HepG2 (cell line): ENCODE measurements around the gene TACC3. TPM values are rescaled to one million over a fixed set of nuclear protein-coding genes. Genes with fewer than 3 reads are reported as not detected.

Experiments
- CHCHD3 ChIP-seq: sonication (generic); formaldehyde crosslinking; IDR thresholded peaks from 2 replicates; pipeline ENCODE4 v1.8.0; 2022; ENCODE audit warnings: mild to moderate bottlenecking, missing genetic modification reagents, moderate library complexity
- CREM ChIP-seq, 2 experiments: sonication (generic) in 1 of 2; formaldehyde crosslinking in 1 of 2; IDR thresholded peaks; 2 replicates each; pipeline versions ENCODE4 v1.4.0 to v1.6.1; 2016 to 2020; ENCODE audit warnings: antibody characterized with exemption in 1 of 2, mild to moderate bottlenecking in 1 of 2, missing genetic modification reagents in 1 of 2
- DR1 ChIP-seq: sonication (generic); formaldehyde crosslinking; IDR thresholded peaks from 2 replicates; pipeline ENCODE4 v1.8.0; 2021; ENCODE audit warnings: mild to moderate bottlenecking, missing genetic modification reagents, inconsistent platforms
- ETV6 ChIP-seq: sonication (generic); formaldehyde crosslinking; conservative IDR thresholded peaks from 2 replicates; pipeline ENCODE4 v1.4.0; 2020; ENCODE audit warnings: missing genetic modification reagents
- KDM5B ChIP-seq: sonication (generic); formaldehyde crosslinking; IDR thresholded peaks from 2 replicates; pipeline ENCODE4 v1.4.0; 2020; ENCODE audit warnings: missing genetic modification reagents, mild to moderate bottlenecking, borderline replicate concordance
- MED1 ChIP-seq: sonication (generic); formaldehyde crosslinking; IDR thresholded peaks from 2 replicates; pipeline ENCODE4 v1.4.0; 2020; ENCODE audit warnings: missing genetic modification reagents
- NFYC ChIP-seq: IDR thresholded peaks from 2 replicates; pipeline ENCODE4 v1.6.1; 2016; ENCODE audit warnings: missing genetic modification reagents, missing compliant biosample characterization
- NR2F6 ChIP-seq, 2 experiments: IDR thresholded peaks; 2 replicates each; pipeline ENCODE4 v1.6.1; 2016; ENCODE audit warnings: antibody characterized with exemption in 1 of 2, mild to moderate bottlenecking in 1 of 2
- POLR2G ChIP-seq: fragments of 200-400 bp; formaldehyde crosslinking; IDR thresholded peaks from 2 replicates; pipeline ENCODE4 v1.6.1; 2018; ENCODE audit warnings: mild to moderate bottlenecking, low read depth, low read length, moderate library complexity
- SOX6 ChIP-seq, 2 experiments: fragments of 450-650 bp in 1 of 2; sonication (generic) in 1 of 2; formaldehyde crosslinking in 1 of 2; IDR thresholded peaks; 2 replicates each; pipeline versions ENCODE4 v1.4.0 to v1.6.1; 2017 to 2020; ENCODE audit warnings: antibody characterized with exemption in 1 of 2, mild to moderate bottlenecking in 1 of 2, missing genetic modification reagents in 1 of 2
- ZIK1 ChIP-seq: sonication (generic); formaldehyde crosslinking; IDR thresholded peaks from 2 replicates; pipeline ENCODE4 v1.5.0; 2020; ENCODE audit warnings: mild to moderate bottlenecking, low read depth, missing genetic modification reagents, borderline replicate concordance
- ZNF263 ChIP-seq: sonication (generic); formaldehyde crosslinking; IDR thresholded peaks from 2 replicates; pipeline ENCODE4 v1.4.0; 2020; ENCODE audit warnings: missing genetic modification reagents
- ZNF326 ChIP-seq: sonication (generic); formaldehyde crosslinking; IDR thresholded peaks from 2 replicates; pipeline ENCODE4 v1.4.0; 2020; ENCODE audit warnings: missing genetic modification reagents, borderline replicate concordance
- ZNF652 ChIP-seq: IDR thresholded peaks from 2 replicates; pipeline ENCODE4 v1.6.1; 2016; ENCODE audit warnings: low read depth, borderline replicate concordance
- ZNF761 ChIP-seq: sonication (generic); formaldehyde crosslinking; conservative IDR thresholded peaks from 2 replicates; pipeline ENCODE4 v1.4.0; 2020; ENCODE audit warnings: mild to moderate bottlenecking, missing genetic modification reagents
- polyA plus RNA-seq, 8 experiments: library from polyadenylated mRNA; depleted of rRNA in 3 of 8; stranded (reverse) in 7 of 8; unstranded in 1 of 8; fragments of >200 nt; fragmentation: Illumina TruSeq in 4 of 8; extraction: Trizol in 4 of 8; gene quantifications; 2 replicates each; pipeline versions ENCODE4 v1.2.1 to v1.2.3, GENCODE V29; 2011 to 2016; ENCODE audit warnings: low read depth in 4 of 8, missing spikeins in 1 of 8, mixed read lengths in 1 of 8; ENCODE audit not compliant: insufficient read depth in 1 of 8
- total RNA-seq, 5 experiments: library from RNA; depleted of rRNA; stranded (reverse); fragments of >200 nt; fragmentation: Illumina TruSeq; extraction: Trizol; gene quantifications; 2 replicates each; pipeline ENCODE4 v1.2.3, GENCODE V29; 2016; ENCODE audit warnings: low read depth in 1 of 5
- TF ChIP-seq, protein P1 (sequence below): sonication (generic); formaldehyde crosslinking; IDR thresholded peaks from 2 replicates; pipeline ENCODE4 v1.4.0; 2020; ENCODE audit warnings: mild to moderate bottlenecking, missing genetic modification reagents, borderline replicate concordance
- TF ChIP-seq, protein P2 (sequence below): sonication (generic); formaldehyde crosslinking; IDR thresholded peaks from 2 replicates; pipeline ENCODE4 v1.4.0; 2020; ENCODE audit warnings: missing genetic modification reagents
- TF ChIP-seq, protein P3 (sequence below): sonication (generic); formaldehyde crosslinking; IDR thresholded peaks from 2 replicates; pipeline ENCODE4 v1.8.0; 2022; ENCODE audit warnings: mild to moderate bottlenecking, missing genetic modification reagents, moderate library complexity
- TF ChIP-seq, protein P4 (sequence below): IDR thresholded peaks from 2 replicates; pipeline ENCODE4 v1.6.1; 2016; ENCODE audit warnings: mild to moderate bottlenecking, missing biosample characterization, missing genetic modification reagents
- TF ChIP-seq, protein P5 (sequence below): sonication (generic); formaldehyde crosslinking; IDR thresholded peaks from 2 replicates; pipeline ENCODE4 v1.5.0; 2020; ENCODE audit warnings: mild to moderate bottlenecking, missing genetic modification reagents

Gene TACC3
- total and polyA plus RNA-seq, 2 of the 13 experiments (the other 11 are each of a cell fraction or from before 2014, with no cell fraction given) = 20.3 to 21.2 TPM

DNA sequence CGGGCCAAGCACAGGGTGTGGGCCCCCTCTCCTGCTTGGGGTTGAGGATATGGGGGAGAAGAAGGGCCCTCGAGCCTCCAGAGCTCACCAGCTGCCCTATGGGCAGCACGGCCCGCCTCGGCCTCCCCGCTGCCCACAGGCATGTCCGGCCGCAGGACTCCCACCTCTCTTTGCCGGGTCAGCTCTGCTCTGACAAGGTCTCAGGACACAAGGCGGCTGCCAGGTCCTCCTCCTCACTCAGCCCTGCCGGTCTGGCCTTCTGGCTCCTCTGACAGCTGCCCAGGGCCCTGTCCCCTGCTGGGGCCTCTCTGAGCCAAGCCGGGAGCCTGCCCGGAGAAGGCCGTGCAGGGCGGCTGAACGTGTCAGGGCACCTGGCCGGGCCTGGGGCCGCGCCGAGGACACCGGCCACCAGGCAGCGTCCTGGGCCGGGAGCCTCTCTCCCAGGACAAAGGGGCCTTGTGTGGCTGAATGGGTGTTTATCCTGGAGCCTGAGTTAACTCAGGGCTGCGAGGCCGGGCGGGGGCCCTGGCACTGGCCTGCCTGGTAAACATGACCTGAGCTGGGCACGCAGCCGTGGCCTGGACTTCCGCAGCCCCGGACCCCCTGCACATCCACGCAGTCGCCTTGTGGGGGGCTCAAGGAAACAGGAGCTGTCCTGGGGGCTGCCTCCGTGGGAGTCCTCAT is 25.7 kb downstream of the TACC3 start (continued):
- TF ChIP-seq, protein P1, sequence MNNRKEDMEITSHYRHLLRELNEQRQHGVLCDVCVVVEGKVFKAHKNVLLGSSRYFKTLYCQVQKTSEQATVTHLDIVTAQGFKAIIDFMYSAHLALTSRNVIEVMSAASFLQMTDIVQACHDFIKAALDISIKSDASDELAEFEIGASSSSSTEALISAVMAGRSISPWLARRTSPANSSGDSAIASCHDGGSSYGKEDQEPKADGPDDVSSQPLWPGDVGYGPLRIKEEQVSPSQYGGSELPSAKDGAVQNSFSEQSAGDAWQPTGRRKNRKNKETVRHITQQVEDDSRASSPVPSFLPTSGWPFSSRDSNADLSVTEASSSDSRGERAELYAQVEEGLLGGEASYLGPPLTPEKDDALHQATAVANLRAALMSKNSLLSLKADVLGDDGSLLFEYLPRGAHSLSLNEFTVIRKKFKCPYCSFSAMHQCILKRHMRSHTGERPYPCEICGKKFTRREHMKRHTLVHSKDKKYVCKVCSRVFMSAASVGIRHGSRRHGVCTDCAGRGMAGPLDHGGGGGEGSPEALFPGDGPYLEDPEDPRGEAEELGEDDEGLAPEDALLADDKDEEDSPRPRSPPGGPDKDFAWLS (CRISPR knock-in tag) = no peak
- TF ChIP-seq, protein P2, sequence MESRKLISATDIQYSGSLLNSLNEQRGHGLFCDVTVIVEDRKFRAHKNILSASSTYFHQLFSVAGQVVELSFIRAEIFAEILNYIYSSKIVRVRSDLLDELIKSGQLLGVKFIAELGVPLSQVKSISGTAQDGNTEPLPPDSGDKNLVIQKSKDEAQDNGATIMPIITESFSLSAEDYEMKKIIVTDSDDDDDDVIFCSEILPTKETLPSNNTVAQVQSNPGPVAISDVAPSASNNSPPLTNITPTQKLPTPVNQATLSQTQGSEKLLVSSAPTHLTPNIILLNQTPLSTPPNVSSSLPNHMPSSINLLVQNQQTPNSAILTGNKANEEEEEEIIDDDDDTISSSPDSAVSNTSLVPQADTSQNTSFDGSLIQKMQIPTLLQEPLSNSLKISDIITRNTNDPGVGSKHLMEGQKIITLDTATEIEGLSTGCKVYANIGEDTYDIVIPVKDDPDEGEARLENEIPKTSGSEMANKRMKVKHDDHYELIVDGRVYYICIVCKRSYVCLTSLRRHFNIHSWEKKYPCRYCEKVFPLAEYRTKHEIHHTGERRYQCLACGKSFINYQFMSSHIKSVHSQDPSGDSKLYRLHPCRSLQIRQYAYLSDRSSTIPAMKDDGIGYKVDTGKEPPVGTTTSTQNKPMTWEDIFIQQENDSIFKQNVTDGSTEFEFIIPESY (CRISPR knock-in tag) = no peak
- TF ChIP-seq ZIK1 (no peak), ZNF761 (peak; percentile 84; the same call in 1 of the 2 replicates), POLR2G (peak; percentile 75), NFYC (CRISPR knock-in tag) (no peak), ZNF652 (no peak), ETV6 (CRISPR knock-in tag) (no peak; the same call in 1 of the 2 replicates), MED1 (CRISPR knock-in tag) (peak; percentile 89), DR1 (CRISPR knock-in tag) (peak; percentile 61; the same call in 1 of the 2 replicates), NR2F6 (IDR thresholded peaks at IDR 0.05) (peak; percentile 67), NR2F6 (CRISPR knock-in tag; IDR thresholded peaks at IDR 0.05) (peak; percentile 82), CREM (IDR thresholded peaks at IDR 0.05) (no peak), CREM (CRISPR knock-in tag; IDR thresholded peaks at IDR 0.05) (no peak), KDM5B (CRISPR knock-in tag) (no peak; the same call in 1 of the 2 replicates), ZNF326 (no peak), SOX6 (IDR thresholded peaks at IDR 0.05) (no peak), SOX6 (CRISPR knock-in tag; IDR thresholded peaks at IDR 0.05) (peak; percentile 71), CHCHD3 (CRISPR knock-in tag) (0 out of 2 replicates have a peak, but pooled peaks have one; percentile 13), ZNF263 (peak; percentile 71)
- TF ChIP-seq, protein P3, sequence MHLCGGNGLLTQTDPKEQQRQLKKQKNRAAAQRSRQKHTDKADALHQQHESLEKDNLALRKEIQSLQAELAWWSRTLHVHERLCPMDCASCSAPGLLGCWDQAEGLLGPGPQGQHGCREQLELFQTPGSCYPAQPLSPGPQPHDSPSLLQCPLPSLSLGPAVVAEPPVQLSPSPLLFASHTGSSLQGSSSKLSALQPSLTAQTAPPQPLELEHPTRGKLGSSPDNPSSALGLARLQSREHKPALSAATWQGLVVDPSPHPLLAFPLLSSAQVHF = no peak
- TF ChIP-seq, protein P4, sequence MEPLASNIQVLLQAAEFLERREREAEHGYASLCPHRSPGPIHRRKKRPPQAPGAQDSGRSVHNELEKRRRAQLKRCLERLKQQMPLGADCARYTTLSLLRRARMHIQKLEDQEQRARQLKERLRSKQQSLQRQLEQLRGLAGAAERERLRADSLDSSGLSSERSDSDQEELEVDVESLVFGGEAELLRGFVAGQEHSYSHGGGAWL (CRISPR knock-in tag) = 0 out of 2 replicates have a peak, but pooled peaks have one; percentile 47
- TF ChIP-seq, protein P5, sequence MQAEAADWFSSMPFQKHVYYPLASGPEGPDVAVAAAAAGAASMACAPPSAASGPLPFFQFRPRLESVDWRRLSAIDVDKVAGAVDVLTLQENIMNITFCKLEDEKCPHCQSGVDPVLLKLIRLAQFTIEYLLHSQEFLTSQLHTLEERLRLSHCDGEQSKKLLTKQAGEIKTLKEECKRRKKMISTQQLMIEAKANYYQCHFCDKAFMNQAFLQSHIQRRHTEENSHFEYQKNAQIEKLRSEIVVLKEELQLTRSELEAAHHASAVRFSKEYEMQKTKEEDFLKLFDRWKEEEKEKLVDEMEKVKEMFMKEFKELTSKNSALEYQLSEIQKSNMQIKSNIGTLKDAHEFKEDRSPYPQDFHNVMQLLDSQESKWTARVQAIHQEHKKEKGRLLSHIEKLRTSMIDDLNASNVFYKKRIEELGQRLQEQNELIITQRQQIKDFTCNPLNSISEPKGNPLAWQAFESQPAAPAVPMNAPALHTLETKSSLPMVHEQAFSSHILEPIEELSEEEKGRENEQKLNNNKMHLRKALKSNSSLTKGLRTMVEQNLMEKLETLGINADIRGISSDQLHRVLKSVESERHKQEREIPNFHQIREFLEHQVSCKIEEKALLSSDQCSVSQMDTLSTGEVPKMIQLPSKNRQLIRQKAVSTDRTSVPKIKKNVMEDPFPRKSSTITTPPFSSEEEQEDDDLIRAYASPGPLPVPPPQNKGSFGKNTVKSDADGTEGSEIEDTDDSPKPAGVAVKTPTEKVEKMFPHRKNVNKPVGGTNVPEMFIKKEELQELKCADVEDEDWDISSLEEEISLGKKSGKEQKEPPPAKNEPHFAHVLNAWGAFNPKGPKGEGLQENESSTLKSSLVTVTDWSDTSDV = no peak
